HS-27A (cell line): ENCODE results near the gene ZNF316.
"Not testable (repeated sequence)": the region's sequence is repeated elsewhere in the genome, so short reads cannot be mapped to it uniquely, and the experiment has no call there.

ENCODE experiments used
- DNase-seq: peaks from one replicate; pipeline ENCODE4 v3.0.0-alpha.2; 2012; ENCODE audit warnings: low read depth, missing footprints

The ZNF316 gene

DNA sequence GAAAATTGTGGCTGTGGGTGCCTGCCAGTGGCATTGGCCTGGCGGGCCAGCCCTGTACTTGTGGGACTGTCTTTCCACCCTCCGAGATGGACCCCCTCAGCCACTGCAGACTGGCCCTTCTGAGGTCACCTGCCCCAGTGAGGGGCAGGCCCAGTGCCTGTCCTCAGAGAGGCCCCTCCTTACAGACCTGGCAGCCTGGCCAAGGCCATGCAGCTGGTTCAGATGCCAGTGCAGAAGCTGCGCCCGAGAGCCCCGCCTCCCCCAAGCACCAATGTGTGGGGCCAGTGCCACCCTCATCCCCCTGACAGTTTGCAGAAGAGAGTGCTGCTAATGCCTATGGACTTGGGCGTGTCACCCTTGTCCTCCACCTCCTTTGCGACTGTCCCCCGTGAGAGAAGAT is 10.0 kb downstream of the ZNF316 start:
- DNase-seq, result no peak

DNA sequence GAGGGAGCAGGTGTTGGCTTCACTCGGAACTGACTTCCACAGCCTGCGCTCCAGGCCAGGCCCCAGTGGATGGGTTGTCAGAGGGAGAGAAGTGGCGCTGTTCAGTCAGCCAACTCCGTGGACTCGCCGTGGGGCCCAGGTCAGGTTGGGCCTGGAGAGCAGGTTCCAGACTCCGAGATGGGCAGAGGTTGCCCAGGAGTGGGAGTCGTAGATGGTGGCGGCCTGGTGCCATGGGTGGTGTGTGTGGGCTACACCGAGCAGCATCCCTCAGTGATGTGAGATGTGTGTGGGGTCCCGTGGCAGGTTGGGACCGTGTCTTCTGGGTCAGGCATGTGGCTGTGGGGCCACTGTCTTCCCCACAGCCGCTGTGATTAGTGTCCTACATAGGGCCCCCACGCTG is 10.4 kb downstream of the ZNF316 start:
- no peak for DNase-seq

DNA sequence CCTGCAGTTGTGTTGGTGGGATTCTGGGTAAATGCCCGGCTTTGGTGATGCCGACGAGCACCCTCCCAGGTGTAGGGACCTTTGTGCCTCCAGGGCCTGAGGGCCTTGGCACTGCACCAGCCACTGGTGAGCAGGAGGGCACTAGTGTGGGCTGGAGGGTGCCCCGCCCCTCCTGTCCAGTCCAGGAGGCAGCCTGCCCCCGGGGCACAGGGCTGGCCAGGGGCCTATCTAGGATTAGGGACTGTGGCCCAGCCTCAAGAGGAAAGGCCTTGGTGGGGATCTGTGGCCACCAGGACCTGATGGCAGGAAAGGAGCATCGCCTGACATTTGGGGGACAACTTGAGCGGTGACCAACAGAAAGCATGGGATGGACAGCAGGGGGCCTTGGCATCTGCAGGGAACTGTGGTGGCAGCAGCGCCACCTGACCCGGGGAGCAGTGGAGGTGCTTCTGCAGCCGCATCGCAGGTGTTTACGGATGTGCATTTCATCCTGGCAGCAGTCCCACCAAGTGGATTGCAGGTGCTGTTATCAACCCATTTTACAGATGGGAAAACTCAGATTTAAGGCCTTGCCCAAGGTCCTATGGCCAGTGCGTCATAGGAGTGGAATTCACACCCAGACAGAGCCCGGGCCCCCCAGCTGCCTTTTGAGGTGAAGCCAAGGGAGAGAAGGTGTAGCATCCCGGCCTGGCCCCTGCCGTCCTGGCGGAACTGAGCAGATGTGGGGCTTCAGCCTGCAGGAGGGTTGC is 11.1 kb downstream of the ZNF316 start:
- no peak for DNase-seq

DNA sequence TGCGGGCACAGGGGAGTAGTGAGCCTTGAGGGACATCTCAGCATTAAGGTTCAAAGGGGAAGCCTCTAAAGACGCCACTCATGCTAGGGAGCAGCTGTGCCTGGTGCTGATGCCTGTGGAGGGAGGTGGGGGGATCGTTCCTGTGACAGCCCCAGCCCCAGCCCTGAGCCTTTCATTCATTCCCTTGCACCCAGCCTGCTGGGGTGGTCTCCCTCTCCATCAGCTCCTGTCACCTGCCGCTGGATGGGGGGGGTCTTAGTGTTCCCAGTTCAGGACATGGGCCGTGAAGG is 11.6 kb downstream of the ZNF316 start:
- no peak for DNase-seq

DNA sequence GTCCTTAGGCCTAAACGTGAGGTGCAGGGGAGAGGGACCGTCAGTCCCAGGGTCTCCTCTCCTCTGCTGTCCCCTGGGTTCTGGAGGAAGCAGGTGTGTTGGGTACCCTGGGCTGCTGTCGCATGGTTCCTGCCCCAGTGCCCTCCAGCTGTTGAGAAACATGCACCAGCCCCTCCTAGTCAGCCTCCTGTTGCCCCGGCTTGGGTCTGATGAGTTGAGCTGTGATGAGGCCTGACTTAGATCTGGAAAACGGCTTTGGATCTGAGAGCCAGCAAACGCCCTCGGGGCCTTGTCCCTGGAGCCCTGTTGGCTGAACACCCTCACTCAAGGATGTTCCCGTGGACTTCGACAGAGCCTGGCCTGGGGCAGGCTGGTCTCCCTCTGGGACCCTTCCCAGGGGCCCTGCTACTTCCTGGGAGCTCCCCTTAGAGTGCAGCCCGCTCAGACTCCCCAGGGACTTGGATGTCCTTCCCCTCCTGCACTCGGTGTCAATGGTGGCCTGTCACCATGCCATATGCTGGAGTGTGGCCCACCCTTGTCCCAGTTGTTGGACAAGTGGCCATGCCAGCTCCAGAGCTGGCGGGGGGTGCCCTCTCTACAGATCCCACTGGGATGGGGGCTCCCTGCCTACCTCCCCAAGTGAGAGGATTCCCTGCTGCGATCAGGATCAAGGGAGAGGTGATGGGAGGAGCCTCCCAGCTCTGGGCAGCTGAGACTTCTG is 12.3 kb downstream of the ZNF316 start:
- no peak for DNase-seq

DNA sequence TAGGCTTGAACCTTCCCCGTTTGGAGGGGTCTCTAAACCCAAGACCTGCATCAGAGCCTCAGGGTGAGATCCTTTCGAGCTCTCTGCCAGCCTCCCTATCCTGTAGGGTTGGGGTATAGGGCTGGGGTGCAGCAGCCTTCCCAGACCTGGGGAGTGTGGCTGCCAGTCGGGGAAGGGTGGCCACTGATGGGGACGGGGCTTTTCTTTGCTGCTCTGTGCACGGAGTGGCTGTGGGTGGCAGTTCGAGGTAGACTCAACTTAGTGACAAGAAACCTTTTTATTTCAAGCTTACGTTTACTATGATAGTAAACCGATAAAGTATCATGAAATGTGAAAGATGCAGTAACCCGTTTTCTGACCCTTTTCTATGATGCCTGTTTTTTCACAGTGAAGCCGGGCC is 13.0 kb downstream of the ZNF316 start:
- DNase-seq, result no peak

DNA sequence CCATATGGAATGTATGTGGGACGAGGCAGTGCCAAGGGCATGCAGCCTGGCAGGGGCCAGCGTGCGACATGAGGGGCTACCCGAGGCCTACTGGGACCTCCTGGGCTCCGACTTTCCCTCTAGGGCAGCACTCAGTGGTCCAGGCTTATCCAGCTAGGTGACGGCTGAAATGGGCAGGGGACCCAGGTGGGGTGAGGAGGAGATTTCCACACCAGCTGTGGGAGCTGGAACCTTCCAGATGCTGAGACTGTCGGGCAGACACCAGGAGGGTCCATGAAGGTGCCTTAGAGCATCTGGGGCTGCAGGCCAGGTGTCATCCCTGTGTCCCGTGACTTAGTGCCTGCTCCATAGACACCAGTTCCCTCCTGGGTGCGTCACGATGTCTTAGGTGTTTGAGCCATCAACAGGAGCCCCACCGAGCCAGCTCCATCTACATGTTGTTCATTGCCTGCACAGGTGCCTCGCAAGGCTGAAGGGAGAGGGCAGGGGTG is 13.4 kb downstream of the ZNF316 start:
- DNase-seq, result no peak

DNA sequence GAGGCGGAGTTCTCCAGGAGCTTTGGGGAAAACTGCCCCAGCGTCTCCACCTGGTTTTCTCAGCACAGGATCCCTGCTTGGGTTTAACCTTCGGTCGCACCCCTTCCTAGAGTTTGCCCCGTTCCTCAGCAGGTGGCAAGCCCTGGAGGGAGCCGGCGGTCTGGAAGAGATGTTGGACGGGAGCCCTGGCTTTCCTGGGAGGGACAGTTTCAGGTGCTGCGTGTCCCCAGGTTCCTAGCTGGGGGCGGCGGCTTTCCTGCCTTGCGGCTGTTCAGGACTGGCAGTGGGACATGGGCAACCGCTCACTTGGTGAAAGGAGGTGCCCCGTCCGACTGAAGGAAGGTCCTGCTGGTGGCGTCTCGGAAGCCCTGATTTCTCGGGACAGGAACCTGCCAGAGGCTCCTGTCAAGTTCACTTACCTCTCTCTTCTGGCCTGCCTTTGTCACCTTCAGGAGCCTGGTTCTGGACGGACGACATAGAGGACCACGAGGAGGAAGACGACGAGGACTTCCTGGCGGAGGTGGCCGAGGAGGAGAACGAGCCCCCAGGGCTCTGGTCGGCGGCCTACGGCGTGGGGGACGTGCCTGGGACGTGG is 14.8 kb downstream of the ZNF316 start:
- DNase-seq, result no peak

DNA sequence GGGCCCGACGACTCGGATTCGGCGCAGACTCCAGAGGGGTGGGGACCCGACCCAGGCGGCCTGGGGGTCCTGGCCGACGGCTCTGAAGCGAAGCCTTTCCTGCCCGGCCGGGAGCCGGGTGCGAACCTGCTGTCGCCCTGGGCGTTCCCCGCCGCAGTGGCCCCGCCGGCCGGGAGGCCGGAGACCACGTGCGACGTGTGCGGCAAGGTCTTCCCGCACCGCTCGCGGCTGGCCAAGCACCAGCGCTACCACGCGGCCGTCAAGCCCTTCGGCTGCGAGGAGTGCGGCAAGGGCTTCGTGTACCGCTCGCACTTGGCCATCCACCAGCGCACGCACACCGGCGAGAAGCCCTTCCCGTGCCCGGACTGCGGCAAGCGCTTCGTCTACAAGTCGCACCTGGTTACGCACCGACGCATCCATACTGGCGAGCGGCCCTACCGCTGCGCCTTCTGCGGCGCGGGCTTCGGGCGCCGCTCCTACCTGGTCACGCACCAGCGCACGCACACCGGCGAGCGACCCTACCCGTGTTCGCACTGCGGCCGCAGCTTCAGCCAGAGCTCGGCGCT is 15.4 kb downstream of the ZNF316 start:
- DNase-seq, result no peak

DNA sequence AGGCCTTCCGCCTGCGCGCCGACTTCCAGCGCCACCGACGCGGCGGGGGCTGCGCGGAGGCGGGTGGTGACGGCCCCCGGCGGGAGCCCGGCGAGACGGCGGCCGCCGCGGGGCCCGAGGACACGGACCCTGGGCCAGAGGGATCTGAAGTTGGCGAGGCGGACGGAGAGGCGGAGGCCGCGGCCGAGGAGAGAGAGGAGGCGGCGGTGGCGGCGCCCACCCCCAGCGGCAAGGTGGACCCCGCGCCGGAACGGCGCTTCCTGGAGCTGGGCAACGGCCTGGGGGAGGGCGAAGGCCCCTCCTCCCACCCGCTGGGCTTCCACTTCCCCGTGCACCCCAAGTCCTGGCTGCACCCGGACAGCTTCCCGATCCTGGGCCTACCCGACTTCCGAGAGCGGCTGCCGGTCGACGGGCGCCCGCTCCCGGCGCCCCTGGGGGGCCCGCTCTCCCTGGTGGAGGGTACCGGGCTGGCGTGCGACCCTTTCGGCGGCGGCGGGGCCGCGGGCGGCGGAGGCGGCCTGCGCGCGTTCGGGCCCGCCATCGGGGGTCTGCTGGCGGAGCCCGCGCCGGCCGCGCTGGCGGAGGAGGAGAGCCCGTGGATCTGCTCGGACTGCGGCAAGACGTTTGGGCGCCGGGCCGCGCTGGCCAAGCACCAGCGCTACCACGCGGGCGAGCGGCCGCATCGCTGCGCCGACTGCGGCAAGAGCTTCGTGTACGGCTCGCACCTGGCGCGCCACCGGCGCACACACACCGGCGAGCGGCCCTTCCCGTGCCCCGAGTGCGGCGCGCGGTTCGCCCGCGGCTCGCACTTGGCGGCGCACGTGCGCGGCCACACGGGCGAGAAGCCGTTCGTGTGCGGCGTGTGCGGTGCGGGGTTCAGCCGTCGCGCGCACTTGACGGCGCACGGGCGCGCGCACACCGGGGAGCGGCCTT is 16.2 kb downstream of the ZNF316 start:
- no peak for DNase-seq

DNA sequence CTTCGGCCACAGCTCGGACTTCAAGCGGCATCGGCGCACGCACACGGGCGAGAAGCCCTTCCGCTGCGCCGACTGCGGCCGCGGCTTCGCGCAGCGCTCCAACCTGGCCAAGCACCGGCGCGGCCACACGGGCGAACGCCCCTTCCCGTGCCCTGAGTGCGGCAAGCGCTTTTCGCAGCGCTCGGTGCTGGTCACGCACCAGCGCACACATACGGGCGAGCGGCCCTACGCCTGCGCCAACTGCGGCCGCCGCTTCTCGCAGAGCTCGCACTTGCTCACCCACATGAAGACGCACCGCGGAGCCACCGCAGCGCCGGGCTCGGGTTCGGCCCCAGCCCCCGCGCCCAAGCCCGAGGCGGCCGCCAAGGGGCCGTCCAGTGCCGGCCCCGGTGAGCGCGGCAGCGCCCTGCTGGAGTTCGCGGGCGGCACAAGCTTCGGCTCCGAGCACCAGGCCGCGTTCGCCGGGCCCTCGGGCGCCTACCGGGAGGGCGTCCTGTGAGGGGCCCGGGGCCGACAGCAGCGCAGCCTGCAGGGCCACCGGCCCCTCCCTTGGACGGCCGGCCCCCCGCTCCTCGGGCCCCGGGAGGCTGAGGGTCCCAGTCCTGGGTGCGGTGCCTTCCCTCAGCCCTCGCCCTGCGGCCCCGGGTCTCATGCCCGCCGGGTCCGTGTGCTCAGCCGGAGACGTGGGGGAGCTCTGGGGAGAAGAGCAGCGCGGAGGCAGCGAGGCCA is 17.2 kb downstream of the ZNF316 start:
- DNase-seq, result no peak

DNA sequence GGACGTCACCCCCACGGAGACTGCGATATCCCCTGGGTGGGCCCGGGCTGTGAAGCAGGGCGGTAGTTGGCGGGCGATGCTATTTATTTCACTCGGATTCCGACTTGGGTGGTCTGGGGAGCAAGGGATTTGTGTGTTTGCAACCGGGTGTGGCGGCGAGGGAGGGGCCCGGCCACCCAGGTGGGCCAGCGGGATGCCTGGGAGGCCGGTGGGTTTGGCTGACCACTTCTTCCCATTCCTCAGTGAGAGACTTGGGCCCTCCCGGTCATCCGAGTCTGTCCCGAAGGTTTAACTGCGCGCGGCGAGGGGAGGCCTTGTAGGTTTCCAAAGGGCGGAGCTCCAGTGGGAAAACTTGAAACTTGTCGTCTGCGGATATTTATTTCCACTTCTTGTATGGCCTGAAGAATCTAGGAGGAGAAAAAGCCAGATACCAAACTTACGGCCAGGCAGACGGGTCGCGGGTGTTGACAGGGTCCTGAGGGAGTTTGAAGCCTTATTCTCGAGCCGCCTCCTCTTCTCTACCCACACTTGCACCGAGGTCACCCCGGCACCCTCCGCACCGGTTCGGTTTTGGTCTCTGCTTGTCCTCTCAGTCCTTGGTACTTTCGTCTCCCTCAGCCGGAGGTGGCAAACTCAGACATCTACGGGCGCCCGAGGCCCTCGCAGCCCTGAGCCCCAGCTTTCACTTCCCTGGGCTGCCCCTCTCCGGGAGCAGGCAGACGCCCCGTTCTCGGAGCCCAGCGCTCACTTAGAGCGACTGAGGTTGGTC is 17.9 kb downstream of the ZNF316 start:
- DNase-seq, result no peak

DNA sequence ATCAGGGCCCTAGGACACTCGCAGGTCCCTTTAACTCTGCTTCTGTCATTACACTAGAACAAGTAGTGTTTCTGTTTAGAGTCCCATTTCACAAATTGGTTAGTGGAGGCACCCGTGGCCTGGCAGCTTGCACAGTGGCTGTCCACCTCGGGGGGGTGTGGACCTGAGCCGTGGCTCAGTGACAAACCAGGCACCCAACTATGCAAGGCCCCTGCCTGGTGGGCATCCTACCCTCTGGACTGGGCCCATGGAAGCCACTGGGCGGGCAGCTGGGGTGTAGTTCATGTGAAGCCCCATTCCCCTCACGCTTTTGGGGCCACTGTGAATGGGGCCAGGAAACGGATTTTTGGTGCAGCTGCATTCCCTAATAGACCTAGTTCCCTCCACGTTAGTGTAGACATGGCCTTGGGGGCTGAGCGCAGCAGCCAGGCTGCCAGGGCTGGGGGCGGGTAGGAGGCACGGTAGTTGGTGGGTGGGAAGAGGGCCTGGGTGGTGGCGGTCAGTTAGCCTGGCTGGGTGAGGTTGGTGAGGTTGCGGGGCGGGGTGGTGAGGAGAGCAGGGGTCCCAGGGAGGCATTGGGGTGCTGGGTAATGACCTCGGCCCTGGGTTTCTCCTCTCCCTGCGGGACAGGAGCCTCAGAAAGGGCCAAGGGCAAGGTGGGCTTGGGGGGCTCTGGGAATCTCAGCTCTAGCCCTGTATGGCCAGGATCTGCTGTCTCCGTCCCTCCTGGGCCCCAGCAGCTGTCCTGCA is 18.7 kb downstream of the ZNF316 start:
- no peak for DNase-seq

DNA sequence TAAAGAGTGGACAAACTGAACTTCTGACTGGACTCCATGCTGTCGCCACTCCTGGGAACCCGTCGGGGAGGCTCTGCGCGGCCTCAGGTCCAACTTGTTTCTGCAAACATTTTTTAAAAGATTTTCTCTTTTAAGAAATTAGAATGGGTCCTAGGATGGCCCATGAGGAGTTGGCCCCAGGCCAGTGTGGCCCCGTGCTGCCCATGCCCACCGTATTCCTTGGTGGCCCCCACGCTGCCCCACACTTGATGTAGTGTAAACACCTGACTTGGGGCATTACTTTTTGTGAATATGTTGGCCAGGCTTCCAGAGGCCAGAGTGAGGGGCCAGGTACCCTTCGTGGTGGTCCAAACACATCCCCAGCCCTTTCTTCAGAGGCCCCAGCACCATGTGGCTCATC is 19.3 kb downstream of the ZNF316 start:
- DNase-seq, result no peak

DNA sequence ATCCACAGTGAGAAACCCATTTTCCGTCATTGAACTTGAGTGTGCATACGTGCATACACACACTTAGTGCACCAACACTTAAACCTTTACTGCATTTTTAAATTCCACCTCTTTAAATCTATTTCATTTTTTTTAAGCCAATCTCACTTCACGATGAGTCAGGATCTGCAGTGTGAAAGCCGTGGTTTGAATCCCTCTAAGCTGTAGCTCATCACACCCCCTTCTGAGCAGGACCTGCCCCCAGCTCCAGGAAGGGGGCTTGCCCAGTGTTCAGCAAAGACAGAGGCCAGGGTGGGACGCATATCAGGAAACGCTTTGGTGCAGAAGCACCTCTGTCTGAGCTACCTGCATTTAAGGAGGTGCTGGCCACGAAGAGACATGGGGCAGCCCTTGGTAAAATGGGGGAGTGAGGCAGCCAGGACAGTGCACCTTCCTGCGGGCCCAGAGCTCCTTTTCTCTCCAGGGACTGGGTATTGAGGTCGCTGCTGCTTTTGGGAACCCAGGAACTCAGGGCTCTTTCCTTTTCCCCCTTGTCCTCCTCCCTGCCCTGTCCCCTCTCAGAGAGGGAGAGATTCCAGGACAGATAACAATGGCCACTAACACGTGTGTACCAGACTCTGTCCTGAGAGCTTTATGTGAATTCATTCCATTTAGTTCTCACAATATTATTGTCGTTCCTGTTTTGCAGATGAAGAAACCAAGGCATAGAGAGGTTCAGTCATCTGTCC is 21.7 kb downstream of the ZNF316 start:
- no peak for DNase-seq

DNA sequence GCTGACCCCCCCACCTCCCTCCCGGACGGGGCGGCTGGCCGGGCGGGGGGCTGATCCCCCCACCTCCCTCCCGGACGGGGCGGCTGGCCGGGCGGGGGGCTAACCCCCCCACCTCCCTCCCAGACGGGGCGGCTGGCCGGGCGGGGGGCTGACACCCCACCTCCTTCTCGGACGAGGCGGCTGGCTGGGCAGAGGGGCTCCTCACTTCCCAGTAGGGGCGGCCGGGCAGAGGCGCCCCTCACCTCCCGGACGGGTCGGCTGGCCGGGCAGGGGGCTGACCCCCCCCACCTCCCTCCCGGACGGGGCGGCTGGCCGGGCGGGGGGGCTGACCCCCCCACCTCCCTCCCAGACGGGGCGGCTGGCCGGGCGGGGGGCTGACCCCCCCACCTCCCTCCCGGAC is 33.7 kb downstream of the ZNF316 start:
- DNase-seq, result not testable (repeated sequence)

DNA sequence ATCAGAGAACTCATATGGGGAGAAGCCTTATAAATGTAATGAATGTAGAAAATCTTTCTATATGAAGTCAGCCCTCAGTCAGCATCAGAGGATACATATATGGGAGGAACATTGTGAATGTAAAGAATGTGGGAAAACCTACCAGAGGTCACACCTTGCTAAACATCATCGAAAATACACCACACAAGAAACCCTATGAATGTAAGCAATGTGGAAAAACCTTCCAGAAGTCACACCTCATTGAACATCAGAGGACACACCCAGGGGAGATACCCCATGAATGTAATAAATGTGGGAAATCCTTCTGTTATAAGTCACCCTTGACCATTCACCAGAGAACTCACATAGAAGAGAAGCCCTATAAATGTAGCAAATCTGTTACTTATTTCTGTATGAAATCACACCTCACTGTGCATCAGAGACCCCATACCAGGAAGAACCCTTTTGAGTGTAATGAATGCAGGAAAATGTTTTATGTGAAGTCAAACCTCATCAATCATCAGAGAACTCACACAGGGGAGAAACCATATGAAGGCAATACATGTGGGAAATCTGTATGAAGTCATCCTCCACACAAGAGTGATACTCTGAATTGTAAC is 38.8 kb downstream of the ZNF316 start:
- no peak for DNase-seq

DNA sequence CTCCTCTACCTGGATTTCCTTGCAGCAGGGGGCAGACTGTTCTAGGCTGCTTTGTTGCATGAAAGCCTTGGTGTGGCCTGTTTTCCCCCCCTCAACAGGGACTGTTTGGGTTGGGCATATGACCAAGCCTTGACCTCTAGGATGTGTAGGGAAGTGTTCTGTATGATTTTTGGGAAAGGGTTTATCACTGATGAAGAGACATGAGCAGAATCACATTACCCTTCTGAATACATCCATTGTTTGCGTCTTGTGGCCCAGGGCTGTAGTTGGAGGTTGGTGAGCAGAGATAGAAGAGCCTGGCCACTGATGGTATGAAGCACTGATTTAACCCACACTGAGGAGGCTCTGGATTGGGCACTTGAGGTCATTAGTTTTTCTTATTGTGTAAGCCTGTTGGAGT is 43.0 kb downstream of the ZNF316 start:
- no peak for DNase-seq

DNA sequence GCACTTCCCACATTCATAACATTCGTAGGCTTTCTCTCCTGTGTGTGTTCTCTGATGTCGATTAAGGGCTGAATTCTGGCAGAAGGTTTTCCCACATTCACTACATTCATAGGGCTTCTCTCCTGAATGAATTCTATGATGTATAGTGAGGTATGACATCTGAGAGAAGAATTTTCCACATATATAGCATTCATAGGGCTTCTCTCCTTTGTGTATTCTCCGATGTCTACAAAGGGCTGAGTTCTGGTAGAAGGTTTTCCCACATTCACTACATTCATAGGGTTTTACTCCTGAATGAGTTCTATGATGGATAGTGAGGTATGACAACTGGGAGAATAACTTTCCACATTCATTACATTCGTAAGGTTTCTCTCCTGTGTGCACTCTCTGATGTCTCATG is 54.0 kb downstream of the ZNF316 start:
- DNase-seq, result no peak
